Uterus (tissue), 4 donors: ENCODE results near the gene IGF1R. TPM values are rescaled to one million over a fixed set of nuclear protein-coding genes. Genes with fewer than 3 reads are reported as not detected.
A peak's percentile ranks its signal among the peaks of the same experiment; 100 is the strongest.

Source experiments
- DNase-seq, 2 donors: peaks; one replicate each; pipeline ENCODE4 v3.0.0-alpha.2; 2019 to 2020
- H3K27ac ChIP-seq, 2 donors: fragments of 200-600 bp; sonication (generic); 1 replicate in 1 of 2; 2 replicates in 1 of 2; pipeline ENCODE4 v1.5.1; 2016 to 2018
- H3K27me3 ChIP-seq, 2 donors: fragments of 200-600 bp; sonication (generic); one replicate each; pipeline ENCODE4 v1.5.1; 2018 to 2019; ENCODE audit warnings: control low read depth in 1 of 2
- H3K36me3 ChIP-seq, 2 donors: fragments of 200-600 bp; sonication (generic); one replicate each; pipeline ENCODE4 v1.5.1; 2019; ENCODE audit warnings: control low read depth in 1 of 2
- H3K4me1 ChIP-seq, 2 donors: fragments of 200-600 bp; sonication (generic); one replicate each; pipeline ENCODE4 v1.5.1; 2018 to 2019; ENCODE audit warnings: control low read depth in 1 of 2
- H3K4me3 ChIP-seq, 2 donors: fragments of 200-600 bp; sonication (generic); 1 replicate in 1 of 2; 2 replicates in 1 of 2; pipeline ENCODE4 v1.5.1; 2018 to 2019; ENCODE audit warnings: mild to moderate bottlenecking in 1 of 2
- H3K9me3 ChIP-seq, 2 donors: fragments of 200-600 bp; sonication (generic); one replicate each; pipeline ENCODE4 v1.5.1; 2019; ENCODE audit warnings: control low read depth in 1 of 2
- CTCF ChIP-seq, 4 experiments: fragments of 200-600 bp in 2 of 4; fragments of 450-650 bp in 2 of 4; sonication (generic) in 2 of 4; IDR thresholded peaks; one replicate each; pipeline ENCODE4 v1.5.1; 2016 to 2019; ENCODE audit warnings: antibody characterized with exemption in 4 of 4, mild to moderate bottlenecking in 2 of 4, moderate library complexity in 1 of 4
- POLR2A ChIP-seq, 2 donors: fragments of 450-650 bp; IDR thresholded peaks; one replicate each; pipeline ENCODE4 v1.6.1; 2016; ENCODE audit warnings: antibody characterized with exemption in 2 of 2, mild to moderate bottlenecking in 1 of 2, moderate library complexity in 1 of 2
- intact Hi-C: fragments of 100-400 bp; cut with DNase I; formaldehyde crosslinking; loops from one replicate; pipeline ENCODE4 v1.15.1; 2023; ENCODE audit warnings: low total_unique reads
- total RNA-seq, 4 donors: library from RNA; depleted of rRNA in 3 of 4; stranded (reverse); fragments of >200 nt in 3 of 4; gene quantifications; one replicate each; pipeline versions ENCODE4 v1.1.0 to v1.2.4, GENCODE V29; 2014 to 2023
- donor health status: DM: yes; HTN: yes; CAD: no.

Gene IGF1R
- total RNA-seq, 4 donors from 2014 or later = 30.0 to 95.2 (median 57.5) TPM

- no peak overlapping the region for H3K27ac ChIP-seq
- peaks cover 0 to 3% of the 10 kb centered on the region in 2 donors for H3K4me1 ChIP-seq
- H3K9me3 ChIP-seq = no peaks in the 10 kb centered on the region
- no peak for TF ChIP-seq CTCF (IDR thresholded peaks at IDR 0.05)
- no peak for TF ChIP-seq POLR2A (IDR thresholded peaks at IDR 0.05)
- no peaks in the 10 kb centered on the region for H3K27me3 ChIP-seq
- intact Hi-C loops = no loop called here
- no peaks in the 10 kb centered on the region for H3K36me3 ChIP-seq
- DNase-seq = no peak
- no peak overlapping the region for H3K4me3 ChIP-seq
These were observed 271.9 kb downstream of the IGF1R start for GRCh38 chr15:98920091-98920880.

- H3K4me3 ChIP-seq = no peak overlapping the region
- H3K27ac ChIP-seq = no peak overlapping the region
- TF ChIP-seq POLR2A (IDR thresholded peaks at IDR 0.05) (no peak), CTCF (IDR thresholded peaks at IDR 0.05) (no peak)
These were observed 274.8 kb downstream of the IGF1R start for GRCh38 chr15:98923171-98923570.

GRCh38 chr15:98923579-98923978, 275.2 kb downstream of the IGF1R start:
- DNase-seq = no peak
- H3K9me3 ChIP-seq = no peaks in the 10 kb centered on the region
- H3K27me3 ChIP-seq = no peaks in the 10 kb centered on the region
- TF ChIP-seq POLR2A (IDR thresholded peaks at IDR 0.05) (no peak), CTCF (IDR thresholded peaks at IDR 0.05) (no peak)
- intact Hi-C loops = no loop called here
- H3K4me1 ChIP-seq = no peaks in the 10 kb centered on the region
- H3K4me3 ChIP-seq = no peak overlapping the region
- no peaks in the 10 kb centered on the region for H3K36me3 ChIP-seq
- no peak overlapping the region for H3K27ac ChIP-seq

More at GRCh38 chr15:98923171-98923570, 274.8 kb downstream of the IGF1R start:
- H3K36me3 ChIP-seq = no peaks in the 10 kb centered on the region
- intact Hi-C loops = no loop called here
- DNase-seq = no peak
- H3K27me3 ChIP-seq = no peaks in the 10 kb centered on the region
- no peaks in the 10 kb centered on the region for H3K4me1 ChIP-seq
- no peaks in the 10 kb centered on the region for H3K9me3 ChIP-seq

- no peak for DNase-seq
- TF ChIP-seq CTCF (IDR thresholded peaks at IDR 0.05) (no peak), POLR2A (IDR thresholded peaks at IDR 0.05) (no peak)
- peak overlapping the region in 1 of 2 donors; percentile 1 for H3K27ac ChIP-seq
- H3K27me3 ChIP-seq = no peaks in the 10 kb centered on the region
- H3K9me3 ChIP-seq = no peaks in the 10 kb centered on the region
- H3K4me1 ChIP-seq = no peaks in the 10 kb centered on the region
- H3K4me3 ChIP-seq = no peak overlapping the region
- intact Hi-C loops = no loop called here
- no peaks in the 10 kb centered on the region for H3K36me3 ChIP-seq
These were observed 276.2 kb downstream of the IGF1R start for GRCh38 chr15:98924401-98925049.

- Histone ChIP-seq H3K4me1 (no peaks in the 10 kb centered on the region), H3K9me3 (no peaks in the 10 kb centered on the region), H3K27ac (peak overlapping the region in 1 of 2 donors; percentile 44), H3K27me3 (no peaks in the 10 kb centered on the region), H3K36me3 (no peaks in the 10 kb centered on the region), H3K4me3 (no peak overlapping the region)
- intact Hi-C loops = no loop called here
- TF ChIP-seq POLR2A (IDR thresholded peaks at IDR 0.05) (no peak), CTCF (IDR thresholded peaks at IDR 0.05) (no peak)
- no peak for DNase-seq
These were observed 277.9 kb downstream of the IGF1R start for GRCh38 chr15:98926236-98926635.
